ENCODE results near the gene SPINK4.

DNA sequence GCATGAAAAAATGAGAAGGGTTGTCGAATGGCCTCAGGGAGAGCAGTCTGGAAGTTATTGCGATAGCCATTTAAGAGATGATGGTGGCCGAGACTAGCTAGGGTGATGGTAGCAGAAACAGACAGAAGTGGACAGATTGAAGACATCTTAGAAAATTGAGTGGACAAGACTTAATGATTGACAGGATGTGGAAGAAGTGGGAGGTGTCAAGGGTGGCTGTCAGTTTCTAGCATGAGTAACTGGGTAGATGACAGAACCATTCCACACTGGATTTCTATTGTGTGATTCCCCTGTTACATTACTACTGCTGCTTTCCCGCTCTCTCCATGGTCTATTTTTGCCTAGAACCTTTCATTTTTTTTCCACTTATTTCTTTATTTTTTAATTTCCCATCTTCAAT, 37.5 kb downstream of the SPINK4 start:
- TF ChIP-seq POLR2AphosphoS5 (IDR thresholded peaks at IDR 0.05) (no peak), POLR2A (IDR thresholded peaks at IDR 0.05) (no peak)
- TF ChIP-seq, protein P1, sequence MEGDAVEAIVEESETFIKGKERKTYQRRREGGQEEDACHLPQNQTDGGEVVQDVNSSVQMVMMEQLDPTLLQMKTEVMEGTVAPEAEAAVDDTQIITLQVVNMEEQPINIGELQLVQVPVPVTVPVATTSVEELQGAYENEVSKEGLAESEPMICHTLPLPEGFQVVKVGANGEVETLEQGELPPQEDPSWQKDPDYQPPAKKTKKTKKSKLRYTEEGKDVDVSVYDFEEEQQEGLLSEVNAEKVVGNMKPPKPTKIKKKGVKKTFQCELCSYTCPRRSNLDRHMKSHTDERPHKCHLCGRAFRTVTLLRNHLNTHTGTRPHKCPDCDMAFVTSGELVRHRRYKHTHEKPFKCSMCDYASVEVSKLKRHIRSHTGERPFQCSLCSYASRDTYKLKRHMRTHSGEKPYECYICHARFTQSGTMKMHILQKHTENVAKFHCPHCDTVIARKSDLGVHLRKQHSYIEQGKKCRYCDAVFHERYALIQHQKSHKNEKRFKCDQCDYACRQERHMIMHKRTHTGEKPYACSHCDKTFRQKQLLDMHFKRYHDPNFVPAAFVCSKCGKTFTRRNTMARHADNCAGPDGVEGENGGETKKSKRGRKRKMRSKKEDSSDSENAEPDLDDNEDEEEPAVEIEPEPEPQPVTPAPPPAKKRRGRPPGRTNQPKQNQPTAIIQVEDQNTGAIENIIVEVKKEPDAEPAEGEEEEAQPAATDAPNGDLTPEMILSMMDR (IDR thresholded peaks at IDR 0.05), result no peak
